ENCODE results near the gene CAMK2D.

GRCh38 chr4:113739197-113739596 is 22.3 kb downstream of the CAMK2D start:
- TF ChIP-seq CTCF (IDR thresholded peaks at IDR 0.05), result no peak
- TF ChIP-seq POLR2A (IDR thresholded peaks at IDR 0.05), result no peak
- no peak for TF ChIP-seq POLR2AphosphoS5 (IDR thresholded peaks at IDR 0.05)
- TF ChIP-seq EP300 (IDR thresholded peaks at IDR 0.05), result no peak

Data from stomach (tissue), 4 donors.